CD8-positive, alpha-beta memory T cell (primary cell): Measurements from ENCODE around the gene BSCL2. TPM values are rescaled to one million over a fixed set of nuclear protein-coding genes. Genes with fewer than 3 reads are reported as not detected.
"Not testable (repeated sequence)": the region's sequence is repeated elsewhere in the genome, so short reads cannot be mapped to it uniquely, and the experiment has no call there.

ENCODE experiments used
- CTCF ChIA-PET: fragments of 350-600 bp; sonication (Branson Sonifier 250); formaldehyde crosslinking; loops from one replicate; lab custom pipeline; 2021; ENCODE audit warnings: antibody characterized with exemption; lab: Charles Lee
- POLR2A ChIA-PET: fragments of 350-600 bp; sonication (Branson Sonifier 250); formaldehyde crosslinking; loops from one replicate; lab custom pipeline; 2021; ENCODE audit warnings: antibody characterized with exemption; lab: Charles Lee
- DNase-seq, 5 donors: peaks; one replicate each; pipeline versions ENCODE4 v3.0.0 to v3.0.0-alpha.2; 2020 to 2022; ENCODE audit warnings: mixed read lengths in 1 of 5
- H3K27ac ChIP-seq: one replicate; pipeline ENCODE4 v1.7.0; 2013; ENCODE audit warnings: low read depth, mild to moderate bottlenecking, low read length, moderate library complexity
- H3K27me3 ChIP-seq: 2 replicates; pipeline ENCODE4 v1.7.0; 2013; ENCODE audit warnings: low read length, mild to moderate bottlenecking; ENCODE audit not compliant: insufficient read depth, poor library complexity, severe bottlenecking
- H3K36me3 ChIP-seq: 2 replicates; pipeline ENCODE4 v1.7.0; 2013; ENCODE audit warnings: mild to moderate bottlenecking, low read length, moderate library complexity; ENCODE audit not compliant: insufficient read depth
- H3K4me1 ChIP-seq: 2 replicates; pipeline ENCODE4 v1.7.0; 2013; ENCODE audit warnings: mild to moderate bottlenecking, low read length, moderate library complexity; ENCODE audit not compliant: insufficient read depth
- H3K4me3 ChIP-seq: 2 replicates; pipeline ENCODE4 v1.7.0; 2013; ENCODE audit warnings: mild to moderate bottlenecking, low read length
- H3K9me3 ChIP-seq: 2 replicates; pipeline ENCODE4 v1.7.0; 2013; ENCODE audit warnings: mild to moderate bottlenecking, low read length
- H3K27ac Mint-ChIP-seq, 8 donors: one replicate each; pipeline ENCODE4 v1.8.0; 2020 to 2021; ENCODE audit warnings: mixed read lengths in 8 of 8, mild to moderate bottlenecking in 6 of 8, inconsistent platforms in 3 of 8, moderate library complexity in 3 of 8
- H3K27me3 Mint-ChIP-seq, 2 donors: one replicate each; pipeline ENCODE4 v1.8.0; 2020 to 2021; ENCODE audit warnings: mixed read lengths in 2 of 2, mild to moderate bottlenecking in 1 of 2, moderate library complexity in 1 of 2
- H3K36me3 Mint-ChIP-seq, 3 donors: one replicate each; pipeline ENCODE4 v1.8.0; 2020 to 2021; ENCODE audit warnings: mixed read lengths in 3 of 3, inconsistent platforms in 1 of 3, mild to moderate bottlenecking in 1 of 3
- H3K4me1 Mint-ChIP-seq, 3 donors: one replicate each; pipeline ENCODE4 v1.8.0; 2020 to 2021; ENCODE audit warnings: mixed read lengths in 3 of 3, inconsistent platforms in 1 of 3, mild to moderate bottlenecking in 1 of 3
- H3K4me3 Mint-ChIP-seq, 7 donors: one replicate each; pipeline ENCODE4 v1.8.0; 2020 to 2021; ENCODE audit warnings: mixed read lengths in 7 of 7, mild to moderate bottlenecking in 6 of 7, moderate library complexity in 4 of 7, inconsistent platforms in 2 of 7
- H3K9me3 Mint-ChIP-seq, 5 donors: one replicate each; pipeline ENCODE4 v1.8.0; 2020 to 2022; ENCODE audit warnings: mixed read lengths in 5 of 5, mild to moderate bottlenecking in 3 of 5, moderate library complexity in 2 of 5, inconsistent platforms in 1 of 5
- polyA plus RNA-seq: library from polyadenylated mRNA; unstranded; fragments of 300-500 nt; fragmentation: Illumina TruSeq; gene quantifications from one replicate; pipeline ENCODE4 v1.2.3, GENCODE V29; 2021
- total RNA-seq, 2 experiments: library from RNA; stranded (reverse); gene quantifications; one replicate each; pipeline ENCODE4 v1.2.3, GENCODE V29; 2021

Gene BSCL2
- total RNA-seq: 10 to 100 TPM; 32.9 to 33.3 TPM
- 48.8 TPM for polyA plus RNA-seq

DNA sequence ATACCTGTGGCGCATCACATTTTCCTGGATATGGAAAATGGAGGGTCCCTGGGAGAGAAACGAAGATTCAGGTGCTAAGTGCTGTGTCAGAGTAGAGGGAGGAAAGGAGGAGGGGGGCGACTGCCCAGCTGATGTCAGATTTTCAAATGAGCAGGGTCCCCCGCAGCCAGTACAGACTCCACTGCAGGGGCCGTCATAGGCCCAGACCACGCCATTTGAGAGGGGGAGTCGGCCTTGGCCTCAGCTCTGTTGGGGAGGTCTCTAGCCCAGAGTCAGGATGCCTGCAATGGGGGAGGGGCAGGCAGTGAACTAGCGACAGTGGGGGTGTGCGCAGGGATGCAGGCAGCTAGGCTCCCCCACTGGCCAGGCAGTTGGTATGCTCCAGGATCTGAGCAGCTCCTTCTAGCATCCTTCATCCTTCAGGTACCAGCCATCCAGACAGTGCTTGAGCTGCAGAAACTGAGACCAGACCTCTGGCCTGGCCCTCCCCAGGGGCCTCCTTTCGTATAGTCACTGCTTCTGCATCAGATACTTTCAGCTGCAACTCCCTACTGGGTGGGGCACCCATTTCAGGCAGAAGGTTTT lies at the start of gene BSCL2, which contains the start of gene GNG3:
Gene BSCL2, minus strand, starts transcription at position 148 of the 585 bp plus-strand sequence. CDS start 229 bp downstream, outside the sequence.
Gene GNG3, plus strand, starts transcription at position 400 of the 585 bp plus-strand sequence. CDS start 620 bp downstream, outside the sequence.
- Histone ChIP-seq H3K4me1 (peaks cover 48% of the 10 kb centered on the region), H3K27me3 (no peaks in the 10 kb centered on the region), H3K27ac (peak within 1 kb of the TSS; percentile 88), H3K9me3 (no peaks in the 10 kb centered on the region), H3K36me3 (peaks cover 9% of the 10 kb centered on the region), H3K4me3 (peak within 1 kb of the TSS; percentile 91)
- Mint-ChIP-seq H3K4me3 (peak within 1 kb of the TSS; percentile 90 to 100 (median 93)), H3K4me1 (peaks cover 39 to 53% (median 45%) of the 10 kb centered on the region in 3 donors), H3K27me3 (no peaks in the 10 kb centered on the region), H3K9me3 (no peaks in the 10 kb centered on the region), H3K36me3 (peaks cover 3 to 28% (median 5%) of the 10 kb centered on the region in 3 donors), H3K27ac (peak within 1 kb of the TSS; percentile 95 to 99 (median 98))
- no peak for DNase-seq
- ChIA-PET POLR2A (interaction anchor here (0.6 to 4.9 kb wide), 9 partner anchors 19 to 117 kb away, joined by 3 to 42 read pairs (median 7); partner anchors contain the start of genes C11orf98, CSKMT, GANAB and HNRNPUL2), CTCF (interaction anchor here (0.8 to 5.3 kb wide), 7 partner anchors 13 to 283 kb away, joined by 3 to 33 read pairs (median 4); partner anchors contain the start of gene TMEM179B)

- CTCF ChIA-PET: interaction anchor here (0.6 to 3.6 kb wide), 2 partner anchors 14 to 51 kb away, joined by 3 to 31 read pairs; partner anchors contain the start of gene TAF6L
Measured at GRCh38 chr11:62755086-62755615, 47.9 kb upstream of the BSCL2 start.

GRCh38 chr11:62753736-62754603 lies 46.7 kb upstream of the BSCL2 start, which contains the start of gene ZBTB3:
TSS of gene ZBTB3 (minus strand) at chr11:62754160. CDS start at chr11:62753664, 496 bp downstream.
- peak; percentile 95 to 99 (median 98) for DNase-seq
- Mint-ChIP-seq H3K27ac (peak within 1 kb of the TSS; percentile 83 to 99 (median 98)), H3K27me3 (no peaks in the 10 kb centered on the region), H3K9me3 (no peaks in the 10 kb centered on the region), H3K4me1 (peaks cover 24 to 40% (median 33%) of the 10 kb centered on the region in 3 donors), H3K36me3 (peaks cover 0 to 27% (median under 1%) of the 10 kb centered on the region in 3 donors), H3K4me3 (peak within 1 kb of the TSS; percentile 91 to 100 (median 99))
- Histone ChIP-seq H3K27ac (peak within 1 kb of the TSS; percentile 91), H3K4me3 (peak within 1 kb of the TSS; percentile 99), H3K9me3 (no peaks in the 10 kb centered on the region), H3K27me3 (no peaks in the 10 kb centered on the region), H3K4me1 (peaks cover 22% of the 10 kb centered on the region), H3K36me3 (peaks cover 14% of the 10 kb centered on the region)
- CTCF ChIA-PET: interaction anchor here (0.8 to 3.6 kb wide), 20 partner anchors 10 to 194 kb away, joined by 3 to 36 read pairs (median 4); partner anchors contain the start of genes HNRNPUL2, NXF1, SLC3A2 and TAF6L
- POLR2A ChIA-PET: interaction anchor here (0.5 to 3.2 kb wide), 23 partner anchors 13 to 180 kb away, joined by 3 to 70 read pairs (median 5); partner anchors contain the start of genes B3GAT3, BSCL2, C11orf98 and CSKMT

More at GRCh38 chr11:62755086-62755615, 47.9 kb upstream of the BSCL2 start:
- peak overlapping the region in 5 of 7 donors; percentile 30 to 99 (median 63) for H3K4me3 Mint-ChIP-seq
- no peaks in the 10 kb centered on the region for H3K27me3 Mint-ChIP-seq
- peak overlapping the region in 4 of 8 donors; percentile 1 to 69 (median 57) for H3K27ac Mint-ChIP-seq
- no peaks in the 10 kb centered on the region for H3K27me3 ChIP-seq
- H3K27ac ChIP-seq: no peak overlapping the region
- no peaks in the 10 kb centered on the region for H3K9me3 ChIP-seq
- peaks cover 21% of the 10 kb centered on the region for H3K4me1 ChIP-seq
- H3K36me3 Mint-ChIP-seq: peaks cover 0 to 18% (median 0%) of the 10 kb centered on the region in 3 donors
- H3K4me1 Mint-ChIP-seq: peaks cover 21 to 30% (median 28%) of the 10 kb centered on the region in 3 donors
- no peak for DNase-seq
- H3K4me3 ChIP-seq: no peak overlapping the region
- POLR2A ChIA-PET: interaction anchor here (0.8 to 3.2 kb wide), 5 partner anchors 16 to 133 kb away, joined by 3 to 32 read pairs (median 21); partner anchors contain the start of genes B3GAT3, GNG3, TAF6L and TMEM179B
- H3K9me3 Mint-ChIP-seq: no peaks in the 10 kb centered on the region
- H3K36me3 ChIP-seq: peaks cover 14% of the 10 kb centered on the region

- Mint-ChIP-seq H3K27ac (peak overlapping the region; percentile 83 to 99 (median 98)), H3K9me3 (no peaks in the 10 kb centered on the region), H3K4me1 (peaks cover 26 to 43% (median 36%) of the 10 kb centered on the region in 3 donors), H3K27me3 (no peaks in the 10 kb centered on the region), H3K36me3 (peaks cover 0 to 30% (median 3%) of the 10 kb centered on the region in 3 donors), H3K4me3 (peak overlapping the region; percentile 91 to 100 (median 99))
- Histone ChIP-seq H3K9me3 (no peaks in the 10 kb centered on the region), H3K4me1 (peaks cover 22% of the 10 kb centered on the region), H3K27me3 (no peaks in the 10 kb centered on the region), H3K4me3 (peak overlapping the region; percentile 99), H3K27ac (peak overlapping the region; percentile 91), H3K36me3 (peaks cover 14% of the 10 kb centered on the region)
- POLR2A ChIA-PET: interaction anchor here (0.6 to 3.2 kb wide), 21 partner anchors 18 to 179 kb away, joined by 3 to 70 read pairs (median 5); partner anchors contain the start of genes B3GAT3, BSCL2, C11orf98 and CSKMT
- CTCF ChIA-PET: interaction anchor here (0.8 to 3.6 kb wide), 19 partner anchors 9 to 193 kb away, joined by 3 to 36 read pairs (median 5); partner anchors contain the start of genes HNRNPUL2, POLR2G, SLC3A2 and TAF6L
- DNase-seq: no peak
Measured at GRCh38 chr11:62752994-62753735, 45.9 kb upstream of the BSCL2 start.

- H3K27me3 ChIP-seq: no peaks in the 10 kb centered on the region
- DNase-seq: no peak
- Mint-ChIP-seq H3K27me3 (no peaks in the 10 kb centered on the region), H3K4me1 (peaks cover 26 to 45% (median 36%) of the 10 kb centered on the region in 3 donors), H3K27ac (peak overlapping the region in 5 of 8 donors; percentile 23 to 99 (median 66)), H3K36me3 (peaks cover 0 to 32% (median 3%) of the 10 kb centered on the region in 3 donors), H3K9me3 (no peaks in the 10 kb centered on the region), H3K4me3 (peak overlapping the region in 3 of 7 donors; percentile 8 to 100 (median 29))
- H3K27ac ChIP-seq: no peak overlapping the region
- CTCF ChIA-PET: interaction anchor here (0.8 to 3.3 kb wide), 5 partner anchors 10 to 34 kb away, joined by 3 to 36 read pairs (median 4); partner anchors contain the start of genes POLR2G and TMEM179B
- no peaks in the 10 kb centered on the region for H3K9me3 ChIP-seq
- H3K4me3 ChIP-seq: no peak overlapping the region
- H3K4me1 ChIP-seq: peaks cover 22% of the 10 kb centered on the region
- POLR2A ChIA-PET: interaction anchor here (0.6 to 3.2 kb wide), 5 partner anchors 19 to 161 kb away, joined by 3 to 31 read pairs (median 18); partner anchors contain the start of genes HNRNPUL2, SLC3A2, TAF6L and TUT1
- peaks cover 14% of the 10 kb centered on the region for H3K36me3 ChIP-seq
Measured at GRCh38 chr11:62752177-62752785, 45.1 kb upstream of the BSCL2 start.

DNA sequence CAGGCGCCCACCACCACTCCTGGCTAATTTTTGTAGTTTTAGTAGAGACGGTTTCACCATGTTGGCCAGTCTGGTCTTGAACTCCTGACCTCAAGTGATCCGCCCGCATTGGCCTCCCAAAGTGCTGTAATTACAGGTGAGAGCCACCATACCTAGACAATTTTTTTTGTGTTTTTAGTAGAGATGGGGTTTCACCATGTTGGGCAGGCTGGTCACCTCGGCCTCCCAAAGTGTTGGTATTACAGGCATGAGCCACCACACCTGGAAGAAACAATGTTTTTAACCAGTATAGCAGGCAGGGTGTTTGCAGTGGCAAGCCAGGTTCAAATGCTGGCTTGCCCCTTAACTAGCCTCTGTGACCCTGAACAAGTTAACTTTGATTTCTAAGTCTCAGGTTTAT lies 42.7 kb upstream of the BSCL2 start:
- POLR2A ChIA-PET: interaction anchor here (1.1 kb wide), 1 partner anchor 20 kb away, joined by 4 read pairs; no protein-coding TSS in a partner anchor
- Mint-ChIP-seq H3K36me3 (peaks cover 0 to 32% (median 3%) of the 10 kb centered on the region in 3 donors), H3K4me1 (peaks cover 24 to 45% (median 30%) of the 10 kb centered on the region in 3 donors), H3K27ac (peak overlapping the region in 1 of 8 donors; percentile 46)
- H3K4me3 Mint-ChIP-seq, H3K4me3 ChIP-seq, H3K27me3 Mint-ChIP-seq, H3K9me3 ChIP-seq, DNase-seq, H3K27me3 ChIP-seq, H3K9me3 Mint-ChIP-seq, H3K27ac ChIP-seq: not testable (repeated sequence)
- CTCF ChIA-PET: interaction anchor here (1.2 kb wide), 1 partner anchor 36 kb away, joined by 3 read pairs; no protein-coding TSS in a partner anchor
- H3K36me3 ChIP-seq: peaks cover 14% of the 10 kb centered on the region
- H3K4me1 ChIP-seq: peaks cover 22% of the 10 kb centered on the region
